Endothelial cell of umbilical vein (primary cell): ENCODE data around the gene ANO7. TPM values are rescaled to one million over a fixed set of nuclear protein-coding genes. Genes with fewer than 3 reads are reported as not detected.

Experiments used
- BruUV-seq: library from RNA; stranded (reverse); fragments of 400-500 nt; replicated peaks from 2 replicates; lab custom pipeline; 2021; lab: Mats Ljungman, UMichigan
- CTCF ChIA-PET: fragments of 300-600, 350-600 bp; sonication (Branson Sonifier 250); formaldehyde crosslinking; loops from one replicate; lab custom pipeline; 2021; ENCODE audit warnings: antibody characterized with exemption, inconsistent platforms; lab: Charles Lee
- POLR2A ChIA-PET: fragments of 300-600, 350-600 bp; sonication (Branson Sonifier 250); formaldehyde crosslinking; loops from one replicate; lab custom pipeline; 2021; ENCODE audit warnings: antibody characterized with exemption, inconsistent platforms; lab: Charles Lee
- DNase-seq: peaks from one replicate; pipeline ENCODE4 v3.0.0-alpha.2; 2011; ENCODE audit warnings: low read depth, low spot score
- FAIRE-seq: peaks from 2 replicates; lab custom pipeline; 2011; peaks lifted over from hg19 to GRCh38; lab: Jason Lieb, UNC
- H2AFZ ChIP-seq: 2 replicates; pipeline ENCODE4 v1.6.0; 2012; ENCODE audit warnings: low read depth, low read length, control low read depth, inconsistent platforms
- H3K27ac ChIP-seq: 2 replicates; pipeline ENCODE4 v1.5.1; 2011; ENCODE audit warnings: low read depth, mild to moderate bottlenecking, control low read depth, low read length, moderate library complexity; ENCODE audit not compliant: insufficient read depth
- H3K27me3 ChIP-seq, 2 experiments: 2 replicates each; pipeline versions ENCODE4 v1.6.0 to v1.6.1; 2011; ENCODE audit warnings: low read length in 2 of 2, mixed read lengths in 1 of 2; ENCODE audit not compliant: control insufficient read depth in 2 of 2, insufficient read depth in 2 of 2
- H3K36me3 ChIP-seq, 2 experiments: 2 replicates in 1 of 2; 3 replicates in 1 of 2; pipeline ENCODE4 v1.5.1; 2011; ENCODE audit warnings: low read length in 2 of 2, mild to moderate bottlenecking in 1 of 2, moderate library complexity in 1 of 2; ENCODE audit not compliant: control insufficient read depth in 2 of 2, insufficient read depth in 2 of 2; ENCODE audit errors: extremely low read depth in 1 of 2
- H3K4me1 ChIP-seq: 3 replicates; pipeline ENCODE4 v1.5.1; 2011; ENCODE audit warnings: mild to moderate bottlenecking, low read length; ENCODE audit not compliant: control insufficient read depth, insufficient read depth; ENCODE audit errors: extremely low read depth
- H3K4me2 ChIP-seq: 2 replicates; pipeline ENCODE4 v1.6.1; 2011; ENCODE audit warnings: low read length, control low read depth, mixed read lengths; ENCODE audit not compliant: insufficient read depth
- H3K4me3 ChIP-seq, 3 experiments: fragments of 200-600 bp in 1 of 3; sonication (generic), shearing (Covaris generic) in 1 of 3; replicated peaks in 1 of 3; 2 replicates each; pipeline ENCODE4 v1.5.1; 2011 to 2016; ENCODE audit warnings: control low read depth in 3 of 3, low read length in 3 of 3, mild to moderate bottlenecking in 2 of 3, inconsistent platforms in 1 of 3, low read depth in 1 of 3, moderate library complexity in 1 of 3; ENCODE audit not compliant: insufficient read depth in 1 of 3
- H3K79me2 ChIP-seq: 2 replicates; pipeline ENCODE4 v1.6.0; 2012; ENCODE audit warnings: low read length, inconsistent platforms; ENCODE audit not compliant: control insufficient read depth, insufficient read depth
- H3K9ac ChIP-seq: replicated peaks from 2 replicates; pipeline ENCODE3; 2011; ENCODE audit warnings: low read length, control low read depth; ENCODE audit not compliant: insufficient read depth; ENCODE audit errors: extremely low read depth
- H3K9me1 ChIP-seq: replicated peaks from 3 replicates; pipeline ENCODE4 v1.6.0; 2011; ENCODE audit warnings: mild to moderate bottlenecking, low read length; ENCODE audit not compliant: control insufficient read depth, insufficient read depth; ENCODE audit errors: extremely low read depth
- H3K9me3 ChIP-seq: replicated peaks from 2 replicates; pipeline ENCODE4 v1.5.1; 2012; ENCODE audit warnings: low read length, inconsistent platforms; ENCODE audit not compliant: control insufficient read depth, insufficient read depth
- H4K20me1 ChIP-seq: replicated peaks from 2 replicates; pipeline ENCODE3; 2011; ENCODE audit warnings: mild to moderate bottlenecking, low read length; ENCODE audit not compliant: control insufficient read depth, insufficient read depth; ENCODE audit errors: extremely low read depth
- EZH2 ChIP-seq: IDR thresholded peaks from 2 replicates; pipeline ENCODE4 v1.6.1; 2012; ENCODE audit warnings: borderline replicate concordance, low read depth, mild to moderate bottlenecking, moderate library complexity, low read length, inconsistent platforms; ENCODE audit not compliant: severe bottlenecking
- FOS ChIP-seq: IDR thresholded peaks from 2 replicates; pipeline ENCODE4 v1.6.1; 2011; ENCODE audit warnings: mild to moderate bottlenecking, low read length, moderate library complexity, borderline replicate concordance; ENCODE audit not compliant: insufficient read depth
- GATA2 ChIP-seq: IDR thresholded peaks from 2 replicates; pipeline ENCODE4 v1.7.0; 2011; ENCODE audit warnings: low read depth, mild to moderate bottlenecking, moderate library complexity, mixed read lengths, low read length; ENCODE audit not compliant: insufficient read length, insufficient read depth
- JUN ChIP-seq: IDR thresholded peaks from 2 replicates; pipeline ENCODE4 v1.6.1; 2011; ENCODE audit warnings: borderline replicate concordance, low read depth; ENCODE audit not compliant: insufficient read length, insufficient read depth
- MYC ChIP-seq: IDR thresholded peaks from one replicate; pipeline ENCODE4 v1.6.1; 2011; ENCODE audit warnings: mild to moderate bottlenecking, low read depth, low read length
- POLR2A ChIP-seq: IDR thresholded peaks from 2 replicates; pipeline ENCODE4 v1.6.1; 2012; ENCODE audit warnings: low read depth, mild to moderate bottlenecking, control low read depth, low read length
- POLR2AphosphoS5 ChIP-seq: IDR thresholded peaks from 2 replicates; pipeline ENCODE4 v1.6.1; 2012; ENCODE audit warnings: low read depth, mild to moderate bottlenecking, control low read depth, low read length, moderate library complexity; ENCODE audit not compliant: insufficient read depth
- dilution Hi-C: fragments of 300-500 bp; cut with MboI; formaldehyde crosslinking; loops from one replicate; pipeline ENCODE4 v1.15.0; 2019; ENCODE audit warnings: low sequenced_read_pairs; ENCODE audit not compliant: extremely low pct_ligation_motif_present
- intact Hi-C: fragments of 100-400 bp; cut with micrococcal nuclease; formaldehyde crosslinking; loops from one replicate; pipeline ENCODE4 v1.10.0; 2022
- polyA plus RNA-seq, 4 experiments: library from polyadenylated mRNA; depleted of rRNA in 3 of 4; stranded (reverse) in 3 of 4; unstranded in 1 of 4; fragments of >200 nt; gene quantifications; 2 replicates each; pipeline versions ENCODE4 v1.2.1 to v1.2.3, GENCODE V29; 2011 to 2012; ENCODE audit warnings: missing spikeins in 1 of 4
- total RNA-seq: library from RNA; stranded (reverse); gene quantifications from 2 replicates; pipeline ENCODE4 v1.2.3, GENCODE V29; 2021
- TF ChIP-seq, protein P1 (sequence below): IDR thresholded peaks from 2 replicates; pipeline ENCODE4 v1.6.1; 2011; ENCODE audit not compliant: insufficient read depth, insufficient read length
- TF ChIP-seq, protein P2 (sequence below), 2 donors: IDR thresholded peaks; 1 replicate in 1 of 2; 2 replicates in 1 of 2; pipeline ENCODE4 v1.5.1; 2011; ENCODE audit warnings: low read length in 2 of 2, mild to moderate bottlenecking in 2 of 2, moderate library complexity in 2 of 2, control low read depth in 1 of 2, inconsistent platforms in 1 of 2, low read depth in 1 of 2; ENCODE audit not compliant: insufficient read depth in 1 of 2; ENCODE audit errors: extremely low read depth in 1 of 2

Gene ANO7
- total and polyA plus RNA-seq, 2 donors (not counting 3 experiments of a cell fraction or from before 2014, with no cell fraction given), result 0.81 to 2.5 TPM

DNA sequence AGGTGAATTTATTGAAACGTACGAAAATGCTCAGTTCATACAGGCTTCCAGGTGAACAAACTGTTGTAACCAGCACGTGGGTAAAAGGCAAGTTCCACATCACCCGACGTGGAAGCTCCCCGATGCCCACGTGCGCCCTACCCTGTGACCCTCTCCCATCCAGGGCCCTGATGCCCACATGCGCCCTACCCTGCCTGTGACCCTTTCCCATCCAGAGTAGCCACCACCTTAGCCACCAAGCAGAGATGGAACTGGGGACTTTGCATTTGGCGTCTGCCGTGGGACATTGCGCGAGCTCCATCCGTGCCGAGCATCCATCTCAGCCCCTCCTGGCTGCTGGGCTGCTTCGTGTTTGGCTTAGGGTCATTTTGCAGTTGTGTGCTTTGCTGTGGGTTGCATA, 37.5 kb downstream of the ANO7 start:
- no peak overlapping the region for H3K4me3 ChIP-seq
- dilution Hi-C loops (no loop called here), intact Hi-C loops (loop anchor here (2.0 kb wide), 2 partner anchors 147 to 311 kb away; no protein-coding TSS in a partner anchor)
- POLR2A ChIA-PET, result no interaction called here
- H3K9me1 ChIP-seq, result no peaks in the 10 kb centered on the region
- peaks cover 8 to 39% of the 10 kb centered on the region in 2 experiments for H3K36me3 ChIP-seq
- H3K4me2 ChIP-seq, result no peak overlapping the region
- CTCF ChIA-PET, result no interaction called here
- H3K9ac ChIP-seq, result no peak overlapping the region
- H3K27me3 ChIP-seq, result no peaks in the 10 kb centered on the region
- H4K20me1 ChIP-seq, result no peaks in the 10 kb centered on the region
- no peak for DNase-seq
- no TSS peak for BruUV-seq
- TF ChIP-seq MYC (no peak), POLR2A (no peak), EZH2 (no peak), POLR2AphosphoS5 (no peak), FOS (no peak), GATA2 (no peak), JUN (no peak)
- TF ChIP-seq, protein P1, sequence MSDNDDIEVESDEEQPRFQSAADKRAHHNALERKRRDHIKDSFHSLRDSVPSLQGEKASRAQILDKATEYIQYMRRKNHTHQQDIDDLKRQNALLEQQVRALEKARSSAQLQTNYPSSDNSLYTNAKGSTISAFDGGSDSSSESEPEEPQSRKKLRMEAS, result no peak
- TF ChIP-seq, protein P2, sequence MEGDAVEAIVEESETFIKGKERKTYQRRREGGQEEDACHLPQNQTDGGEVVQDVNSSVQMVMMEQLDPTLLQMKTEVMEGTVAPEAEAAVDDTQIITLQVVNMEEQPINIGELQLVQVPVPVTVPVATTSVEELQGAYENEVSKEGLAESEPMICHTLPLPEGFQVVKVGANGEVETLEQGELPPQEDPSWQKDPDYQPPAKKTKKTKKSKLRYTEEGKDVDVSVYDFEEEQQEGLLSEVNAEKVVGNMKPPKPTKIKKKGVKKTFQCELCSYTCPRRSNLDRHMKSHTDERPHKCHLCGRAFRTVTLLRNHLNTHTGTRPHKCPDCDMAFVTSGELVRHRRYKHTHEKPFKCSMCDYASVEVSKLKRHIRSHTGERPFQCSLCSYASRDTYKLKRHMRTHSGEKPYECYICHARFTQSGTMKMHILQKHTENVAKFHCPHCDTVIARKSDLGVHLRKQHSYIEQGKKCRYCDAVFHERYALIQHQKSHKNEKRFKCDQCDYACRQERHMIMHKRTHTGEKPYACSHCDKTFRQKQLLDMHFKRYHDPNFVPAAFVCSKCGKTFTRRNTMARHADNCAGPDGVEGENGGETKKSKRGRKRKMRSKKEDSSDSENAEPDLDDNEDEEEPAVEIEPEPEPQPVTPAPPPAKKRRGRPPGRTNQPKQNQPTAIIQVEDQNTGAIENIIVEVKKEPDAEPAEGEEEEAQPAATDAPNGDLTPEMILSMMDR (IDR thresholded peaks at IDR 0.05; ENCODE audit: extremely low read depth in 1 of 2, insufficient read depth in 1 of 2, low read depth in 1 of 2, low read length in 2 of 2), result no peak
- peaks cover 23% of the 10 kb centered on the region for H3K4me1 ChIP-seq
- no peaks in the 10 kb centered on the region for H3K9me3 ChIP-seq
- no peak for FAIRE-seq
- H3K27ac ChIP-seq, result no peak overlapping the region
- H3K79me2 ChIP-seq, result no peaks in the 10 kb centered on the region
- no peak overlapping the region for H2AFZ ChIP-seq
